GM12892 (cell line): ENCODE measurements around the gene OGFOD2.

Experiments used
- POLR2A ChIP-seq: IDR thresholded peaks from 2 replicates; pipeline ENCODE4 v1.6.1; 2011; ENCODE audit warnings: low read depth, low read length, control low read depth
- POLR2AphosphoS5 ChIP-seq: IDR thresholded peaks from 2 replicates; pipeline ENCODE4 v1.6.1; 2011; ENCODE audit warnings: low read depth, low read length, control low read depth
- TAF1 ChIP-seq: IDR thresholded peaks from 2 replicates; pipeline ENCODE4 v1.6.1; 2011; ENCODE audit warnings: low read depth, mild to moderate bottlenecking, control low read depth, low read length, borderline replicate concordance

GRCh38 chr12:122988036-122988435 is 13.0 kb downstream of the OGFOD2 start:
- no peak for TF ChIP-seq POLR2A
- no peak for TF ChIP-seq POLR2AphosphoS5
- no peak for TF ChIP-seq TAF1
